Mesothelial cell of epicardium (in vitro differentiated cells): ENCODE measurements around the gene SYCP2. TPM values are rescaled to one million over a fixed set of nuclear protein-coding genes. Genes with fewer than 3 reads are reported as not detected.

Experiments
- DNase-seq, 2 experiments: peaks; one replicate each; pipeline ENCODE4 v3.0.0; 2021; ENCODE audit warnings: low spot score in 2 of 2; ENCODE audit not compliant: unreplicated experiment in 2 of 2
- H3K27ac Mint-ChIP-seq: 2 replicates; pipeline ENCODE4 v1.8.0; 2021; ENCODE audit warnings: mixed read lengths
- H3K27me3 Mint-ChIP-seq: 2 replicates; pipeline ENCODE4 v1.8.0; 2021; ENCODE audit warnings: low read depth, mixed read lengths
- H3K36me3 Mint-ChIP-seq: 2 replicates; pipeline ENCODE4 v1.8.0; 2021; ENCODE audit warnings: mixed read lengths
- H3K4me1 Mint-ChIP-seq: 2 replicates; pipeline ENCODE4 v1.8.0; 2021; ENCODE audit warnings: mixed read lengths
- H3K4me3 Mint-ChIP-seq: 2 replicates; pipeline ENCODE4 v1.8.0; 2021; ENCODE audit warnings: mild to moderate bottlenecking, moderate library complexity, mixed read lengths
- H3K9me3 Mint-ChIP-seq: 2 replicates; pipeline ENCODE4 v1.8.0; 2021; ENCODE audit warnings: mixed read lengths
- CTCF ChIP-seq: fragments of 200-600 bp; sonication (generic); IDR thresholded peaks from one replicate; pipeline ENCODE4 v1.5.0; 2021; ENCODE audit warnings: antibody characterized with exemption; ENCODE audit not compliant: unreplicated experiment
- total RNA-seq: library from RNA; stranded (reverse); gene quantifications from 3 replicates; pipeline ENCODE4 v1.2.1, GENCODE V29; 2021

The SYCP2 gene
- total RNA-seq, 1 donor from 2014 or later = 2.3 TPM

- Mint-ChIP-seq H3K9me3 (no peaks in the 10 kb centered on the region), H3K4me3 (no peak overlapping the region), H3K36me3 (no peaks in the 10 kb centered on the region), H3K27me3 (peaks cover 4% of the 10 kb centered on the region), H3K4me1 (no peaks in the 10 kb centered on the region), H3K27ac (no peak overlapping the region)
- DNase-seq = no peak
- no peak for TF ChIP-seq CTCF
Measured at GRCh38 chr20:59871096-59871495, 62.3 kb downstream of the SYCP2 start.

- Mint-ChIP-seq H3K9me3 (no peaks in the 10 kb centered on the region), H3K27ac (no peak overlapping the region), H3K4me3 (no peak overlapping the region), H3K27me3 (peaks cover 9% of the 10 kb centered on the region), H3K4me1 (no peaks in the 10 kb centered on the region), H3K36me3 (no peaks in the 10 kb centered on the region)
- TF ChIP-seq CTCF = no peak
- no peak for DNase-seq
Measured at GRCh38 chr20:59866338-59866737, 67.1 kb downstream of the SYCP2 start.

- no peak for TF ChIP-seq CTCF
- no peak overlapping the region for H3K4me3 Mint-ChIP-seq
- no peaks in the 10 kb centered on the region for H3K9me3 Mint-ChIP-seq
- H3K27ac Mint-ChIP-seq = no peak overlapping the region
- no peak for DNase-seq
- no peaks in the 10 kb centered on the region for H3K4me1 Mint-ChIP-seq
- H3K27me3 Mint-ChIP-seq = peaks cover 11% of the 10 kb centered on the region
- H3K36me3 Mint-ChIP-seq = no peaks in the 10 kb centered on the region
Measured at GRCh38 chr20:59864726-59865125, 68.7 kb downstream of the SYCP2 start.

GRCh38 chr20:59863058-59863457 is 70.4 kb downstream of the SYCP2 start:
- Mint-ChIP-seq H3K36me3 (no peaks in the 10 kb centered on the region), H3K9me3 (no peaks in the 10 kb centered on the region), H3K4me3 (no peak overlapping the region), H3K27ac (no peak overlapping the region), H3K27me3 (peaks cover 9% of the 10 kb centered on the region), H3K4me1 (no peaks in the 10 kb centered on the region)
- DNase-seq = no peak
- TF ChIP-seq CTCF = no peak

- H3K4me3 Mint-ChIP-seq = no peak overlapping the region
- H3K36me3 Mint-ChIP-seq = no peaks in the 10 kb centered on the region
- no peak for DNase-seq
- peaks cover 9% of the 10 kb centered on the region for H3K27me3 Mint-ChIP-seq
- no peaks in the 10 kb centered on the region for H3K4me1 Mint-ChIP-seq
- no peak for TF ChIP-seq CTCF
- H3K27ac Mint-ChIP-seq = no peak overlapping the region
- peaks cover 4% of the 10 kb centered on the region for H3K9me3 Mint-ChIP-seq
Measured at GRCh38 chr20:59861401-59861800, 72.0 kb downstream of the SYCP2 start.

- Mint-ChIP-seq H3K4me1 (no peaks in the 10 kb centered on the region), H3K4me3 (no peak overlapping the region), H3K27me3 (peaks cover 9% of the 10 kb centered on the region), H3K36me3 (peaks cover 1% of the 10 kb centered on the region), H3K9me3 (peaks cover 4% of the 10 kb centered on the region), H3K27ac (no peak overlapping the region)
- TF ChIP-seq CTCF = no peak
- no peak for DNase-seq
Measured at GRCh38 chr20:59858425-59858824, 75.0 kb downstream of the SYCP2 start.
